ENCODE data around the gene MRPS22. TPM values are rescaled to one million over a fixed set of nuclear protein-coding genes. Genes with fewer than 3 reads are reported as not detected.

Gene MRPS22
- total and polyA plus RNA-seq, 2 of the 13 experiments (the other 11 are each of a cell fraction or from before 2014, with no cell fraction given): 52.7 to 113 TPM

GRCh38 chr3:139343895-139344856 is at the start of gene MRPS22 (continued):
- TF ChIP-seq PRPF4 (IDR thresholded peaks at IDR 0.05; ENCODE audit: low read depth, low read length, poor library complexity, severe bottlenecking) (no peak), MXD4 (CRISPR knock-in tag; IDR thresholded peaks at IDR 0.05) (no peak), ZBTB8A (CRISPR knock-in tag; IDR thresholded peaks at IDR 0.05; ENCODE audit: borderline replicate concordance, low read depth) (no peak), ZBTB33 (CRISPR knock-in tag; IDR thresholded peaks at IDR 0.05) (no peak; the same call in 1 of the 2 replicates), TBP (CRISPR knock-in tag; IDR thresholded peaks at IDR 0.05) (no peak), CREM (IDR thresholded peaks at IDR 0.05) (peak; percentile 87), CREM (CRISPR knock-in tag; IDR thresholded peaks at IDR 0.05) (no peak), CBFB (CRISPR knock-in tag; IDR thresholded peaks at IDR 0.05) (no peak), ZZZ3 (CRISPR knock-in tag; IDR thresholded peaks at IDR 0.05; ENCODE audit: borderline replicate concordance) (no peak), ETV5 (CRISPR knock-in tag; IDR thresholded peaks at IDR 0.05; ENCODE audit: borderline replicate concordance) (peak; percentile 68; the same call in 1 of the 2 replicates), POLR2AphosphoS5 (IDR thresholded peaks at IDR 0.05; ENCODE audit: low read depth, low read length) (peak; percentile 84), POLR2G (IDR thresholded peaks at IDR 0.05; ENCODE audit: low read depth, low read length) (peak; percentile 83), ZNF790 (CRISPR knock-in tag; IDR thresholded peaks at IDR 0.05; ENCODE audit: borderline replicate concordance) (0 out of 2 replicates have a peak, but pooled peaks have one; percentile 23), ZFX (CRISPR knock-in tag; IDR thresholded peaks at IDR 0.05; ENCODE audit: low read depth) (peak; percentile 68), KDM5B (CRISPR knock-in tag; IDR thresholded peaks at IDR 0.05; ENCODE audit: borderline replicate concordance) (peak; percentile 70), ZNF24 (IDR thresholded peaks at IDR 0.05) (no peak), PREB (CRISPR knock-in tag; IDR thresholded peaks at IDR 0.05) (no peak), ZNF510 (CRISPR knock-in tag; IDR thresholded peaks at IDR 0.05; ENCODE audit: low read depth) (no peak), TBX3 (IDR thresholded peaks at IDR 0.05; ENCODE audit: borderline replicate concordance) (no peak), ZNF670 (CRISPR knock-in tag; IDR thresholded peaks at IDR 0.05; ENCODE audit: borderline replicate concordance) (peak; percentile 76), ZFYVE20 (CRISPR knock-in tag; IDR thresholded peaks at IDR 0.05; ENCODE audit: borderline replicate concordance, low read depth) (no peak), NR2F1 (CRISPR knock-in tag; IDR thresholded peaks at IDR 0.05) (peak in 1 of 2 experiments; percentile 59; a peak in 3 of 4 replicates), AKAP8 (CRISPR knock-in tag; IDR thresholded peaks at IDR 0.05) (no peak)

Data from HepG2 (cell line).